GM21786 (cell line): ENCODE measurements around the gene BAHD1.

Experiments
- ATAC-seq: cut with Tn5 transposase; IDR thresholded peaks from one replicate; pipeline ENCODE4 v1.9.1; 2021; ENCODE audit not compliant: unreplicated experiment

Gene BAHD1

DNA sequence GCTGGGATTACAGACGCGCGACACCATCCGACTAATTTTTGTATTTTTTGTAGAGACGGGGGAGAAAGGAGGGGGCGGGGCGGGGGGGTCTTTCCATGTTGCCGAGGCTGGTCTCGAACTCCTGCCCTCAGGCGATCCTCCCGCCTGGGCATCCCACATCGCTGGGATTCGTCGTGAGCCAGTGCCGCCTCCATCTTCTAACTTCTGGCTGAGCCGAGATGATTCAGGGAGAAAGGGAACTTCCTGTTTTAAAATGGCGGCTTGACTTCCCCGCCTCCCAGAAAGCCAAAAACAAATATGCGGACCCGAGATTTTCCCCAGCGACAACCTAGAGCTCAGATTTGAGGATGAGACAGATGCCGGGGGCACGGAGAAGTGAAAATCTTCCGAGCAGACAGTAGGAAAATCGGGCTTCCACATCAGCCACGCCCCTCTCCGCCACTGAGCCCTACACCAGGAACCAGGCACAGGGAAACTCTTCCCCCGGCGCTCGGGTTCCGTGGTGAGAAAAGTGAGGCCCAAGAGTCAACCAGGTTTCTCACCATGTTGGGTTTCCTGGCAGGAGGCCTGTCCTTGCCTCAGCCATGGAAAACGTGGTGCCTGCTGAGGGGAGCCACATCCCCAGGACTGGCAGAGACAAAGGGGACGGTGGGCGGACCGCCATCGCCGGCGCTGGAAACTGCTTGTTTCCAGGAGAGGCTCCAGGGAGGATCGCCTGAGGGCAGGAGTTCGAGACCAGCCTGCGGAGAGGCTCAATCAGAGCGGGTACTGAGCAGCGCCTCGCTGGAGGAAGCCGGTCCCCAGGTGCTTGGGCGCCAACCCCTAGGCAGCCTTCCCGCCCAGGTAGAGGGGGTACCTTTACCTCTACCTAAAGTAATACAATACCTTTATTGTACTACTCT is 48.8 kb downstream of the BAHD1 start:
- ATAC-seq, result no peak

DNA sequence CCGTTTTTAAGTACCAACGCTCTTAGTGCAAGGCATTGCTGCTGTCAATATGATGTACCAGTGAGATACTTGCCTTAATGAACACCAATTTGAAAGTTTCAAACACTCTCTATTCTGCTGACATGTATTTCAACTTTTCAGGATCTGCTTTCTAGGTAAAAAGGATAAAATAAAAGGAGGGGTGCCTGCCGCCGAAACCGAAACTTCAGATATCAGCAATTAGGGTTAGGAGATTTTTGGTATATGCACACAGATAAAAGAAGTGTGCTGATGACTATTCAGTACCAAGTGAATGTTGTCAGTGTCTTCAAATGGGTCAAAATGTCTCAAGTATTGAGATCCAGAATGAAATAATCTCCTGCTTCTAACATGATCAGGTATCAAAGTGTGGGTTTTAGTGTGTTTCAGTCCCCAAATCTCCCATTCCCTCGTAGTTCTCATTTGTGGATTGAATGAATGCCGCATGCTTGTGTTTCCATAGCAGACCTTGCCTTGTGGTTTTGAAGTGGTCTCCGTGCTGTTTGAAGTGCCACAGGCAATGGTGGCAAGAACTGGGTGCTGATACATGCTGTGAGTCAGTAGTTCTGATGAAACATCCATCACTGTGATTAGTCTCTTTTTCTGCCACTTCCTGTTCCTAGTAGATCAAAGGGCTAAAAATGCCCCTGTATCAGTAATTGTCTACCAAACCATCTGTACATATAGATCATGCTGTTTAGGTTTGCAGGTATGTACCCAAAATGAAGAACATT is 52.5 kb downstream of the BAHD1 start:
- no peak for ATAC-seq

DNA sequence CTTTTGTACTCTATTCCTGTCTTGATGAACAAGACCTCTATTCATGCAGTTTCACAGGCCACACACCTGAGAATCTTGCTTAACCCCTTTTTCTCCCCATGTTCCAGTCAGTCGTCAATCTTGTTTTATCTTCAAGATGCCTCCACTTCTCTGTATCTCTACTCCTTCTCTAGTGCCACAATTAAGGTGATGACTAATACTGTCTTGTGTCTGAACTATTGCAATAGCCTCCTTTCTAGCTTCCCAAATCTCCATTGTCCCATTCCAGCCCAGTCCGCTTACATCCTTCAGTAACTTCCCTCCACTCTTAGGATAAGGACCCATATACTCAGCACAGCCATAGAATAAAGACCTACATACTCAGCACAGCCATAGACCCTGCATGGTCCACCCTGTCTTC is 54.8 kb downstream of the BAHD1 start:
- ATAC-seq, result no peak

DNA sequence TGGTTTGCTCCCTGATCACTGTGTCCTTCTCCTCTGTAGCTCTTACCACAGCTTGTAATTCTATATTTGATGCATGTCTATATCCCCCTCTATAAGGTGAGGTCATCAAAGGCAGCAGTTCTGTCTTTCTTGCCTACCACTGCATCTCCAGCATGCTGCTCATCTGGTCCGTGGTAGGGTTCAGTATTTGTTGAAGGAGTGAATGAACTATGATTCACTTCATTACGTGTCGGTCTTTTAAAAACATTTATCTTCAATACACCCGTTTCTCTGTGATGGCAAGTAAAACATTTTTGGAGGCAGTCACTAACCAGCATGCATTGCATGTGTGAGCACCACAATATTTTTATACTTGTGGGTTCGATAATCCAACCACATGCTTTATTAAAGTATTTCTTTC is 57.7 kb downstream of the BAHD1 start:
- no peak for ATAC-seq

DNA sequence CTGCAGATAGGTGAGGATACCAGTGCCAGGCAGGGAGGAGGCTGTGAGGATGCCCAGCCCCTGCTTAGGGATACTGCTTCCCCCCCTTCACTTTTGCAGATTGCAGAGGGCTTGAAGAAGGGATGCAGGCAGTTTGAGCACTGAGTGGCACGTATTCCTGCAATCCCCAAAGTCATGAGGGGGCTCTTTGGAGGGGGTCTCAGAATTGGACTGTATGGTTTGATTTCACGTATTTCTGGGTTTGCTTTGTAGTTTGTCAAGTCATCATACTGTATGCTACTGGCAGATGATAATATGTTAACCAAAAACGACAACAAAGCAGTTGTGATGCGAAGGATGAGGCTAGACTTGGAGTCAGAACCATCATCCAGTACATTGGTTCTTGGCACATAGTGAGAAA is 58.1 kb downstream of the BAHD1 start:
- no peak for ATAC-seq

DNA sequence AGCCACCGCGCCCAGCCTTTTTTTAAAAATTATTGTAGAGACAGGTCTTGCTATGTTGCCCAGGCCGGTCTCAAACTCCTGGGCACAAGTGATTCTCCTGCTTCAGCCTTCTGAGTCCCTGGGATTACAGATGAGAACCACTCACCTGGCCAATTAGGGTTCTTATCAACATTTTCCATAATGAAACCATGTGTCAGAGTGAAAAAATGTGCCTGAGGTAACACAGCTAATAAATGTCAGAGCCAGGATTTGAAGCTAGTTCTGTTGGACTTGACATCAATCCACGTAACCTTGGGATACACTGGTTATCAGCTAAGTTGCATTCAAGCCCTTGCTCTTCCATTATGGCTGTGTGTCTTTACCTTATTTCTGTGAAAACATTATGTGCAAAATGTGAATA is 59.2 kb downstream of the BAHD1 start:
- no peak for ATAC-seq

DNA sequence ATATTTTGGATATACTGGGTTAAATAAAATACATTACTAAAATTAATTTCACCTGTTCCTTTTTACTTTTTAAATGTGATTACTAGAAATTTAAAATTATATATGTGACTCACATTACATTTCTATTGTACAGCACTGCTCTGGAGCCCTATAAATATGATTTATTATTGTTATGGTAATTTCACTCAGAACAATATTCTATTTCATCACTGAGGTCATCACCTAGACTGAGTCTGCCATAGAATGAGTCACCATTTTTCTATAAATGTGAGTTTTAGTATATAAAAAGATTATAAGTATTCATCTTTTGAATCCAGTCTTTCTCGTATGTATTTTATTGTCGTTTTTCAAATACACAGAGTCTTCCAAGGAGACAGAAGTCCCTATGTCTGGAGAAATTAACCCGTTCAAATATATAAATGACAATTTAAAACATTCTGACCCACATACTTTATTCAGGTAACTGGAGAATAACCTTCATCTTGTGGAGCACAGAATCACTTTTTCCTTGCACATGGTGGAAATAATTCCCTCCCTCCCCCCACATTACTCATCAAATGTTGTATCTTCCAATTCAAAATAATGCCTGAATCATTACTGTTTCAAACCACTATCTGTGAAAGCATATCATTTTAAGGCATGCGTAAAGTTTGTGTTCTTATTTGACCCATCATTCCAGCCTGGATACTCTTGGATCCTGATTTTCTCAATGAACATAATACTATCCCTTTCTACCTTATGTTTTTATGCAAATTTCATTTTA is 60.0 kb downstream of the BAHD1 start:
- ATAC-seq, result no peak

DNA sequence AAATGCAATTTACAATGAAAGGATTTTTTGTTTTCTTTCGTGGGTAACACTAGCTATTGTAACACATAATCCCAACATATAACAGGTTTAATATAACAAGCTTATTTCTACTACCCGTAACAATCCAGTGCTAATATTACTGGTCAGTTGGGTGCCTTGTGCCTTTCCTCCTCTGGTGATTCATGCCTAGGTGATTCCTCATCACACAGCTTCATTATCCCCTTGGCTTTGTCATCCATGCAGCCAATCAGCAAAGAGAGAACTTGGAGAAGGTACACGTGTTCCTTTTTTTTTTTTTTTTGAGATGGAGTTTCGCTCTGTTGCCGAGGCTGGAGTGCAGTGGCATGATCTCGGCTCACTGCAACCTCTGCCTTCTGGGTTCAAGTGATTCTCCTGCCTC is 60.7 kb downstream of the BAHD1 start:
- ATAC-seq, result no peak

DNA sequence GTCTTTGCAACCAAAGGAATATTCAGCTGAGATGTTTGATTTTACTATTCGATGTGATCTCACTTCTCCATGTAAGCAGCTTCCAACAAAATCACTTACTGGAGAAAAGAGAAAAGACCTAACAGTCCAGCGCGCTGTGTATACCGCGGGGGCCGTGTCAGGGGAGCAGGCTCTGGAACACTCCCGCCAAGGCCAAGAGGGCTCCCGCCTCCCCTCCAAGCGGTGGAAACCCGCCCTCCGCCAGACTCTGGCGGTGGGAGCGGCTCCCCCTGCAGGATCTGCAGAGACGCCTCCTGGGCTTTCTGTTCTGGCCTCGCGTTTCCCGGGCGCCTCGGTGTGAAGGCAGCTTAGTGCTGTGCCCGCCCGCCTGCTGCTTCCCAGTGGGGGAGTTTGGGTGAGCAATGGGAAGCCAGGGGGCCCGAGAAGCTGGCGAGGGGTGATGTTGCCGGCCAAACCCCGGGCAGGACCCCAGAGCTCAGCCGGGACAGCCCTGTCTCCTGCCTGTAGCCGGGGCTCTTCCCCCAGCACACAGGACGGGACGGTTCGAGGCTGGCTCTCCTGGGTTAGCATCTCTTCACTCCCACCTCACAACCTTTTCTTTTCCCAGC is 66.3 kb downstream of the BAHD1 start:
- ATAC-seq, result peak; percentile 46

DNA sequence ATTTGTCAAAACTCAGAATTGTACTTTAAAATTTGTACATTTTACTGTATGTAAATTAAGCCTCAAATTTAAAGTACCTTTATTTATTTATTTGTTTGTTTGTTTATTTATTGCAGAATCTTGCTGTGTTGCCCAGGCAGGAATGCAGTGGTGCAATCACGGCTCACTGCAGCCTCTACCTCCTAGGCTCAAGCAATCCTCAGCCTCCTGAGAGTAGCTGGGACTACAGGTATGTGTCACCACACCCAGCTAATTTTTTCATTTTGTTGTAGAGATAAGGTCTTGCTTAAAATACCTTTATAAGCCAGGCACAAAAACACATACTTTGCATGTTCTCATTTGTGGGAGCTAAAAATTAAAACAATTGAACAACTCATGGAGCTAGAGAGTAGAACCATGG is 67.5 kb downstream of the BAHD1 start:
- ATAC-seq, result no peak

DNA sequence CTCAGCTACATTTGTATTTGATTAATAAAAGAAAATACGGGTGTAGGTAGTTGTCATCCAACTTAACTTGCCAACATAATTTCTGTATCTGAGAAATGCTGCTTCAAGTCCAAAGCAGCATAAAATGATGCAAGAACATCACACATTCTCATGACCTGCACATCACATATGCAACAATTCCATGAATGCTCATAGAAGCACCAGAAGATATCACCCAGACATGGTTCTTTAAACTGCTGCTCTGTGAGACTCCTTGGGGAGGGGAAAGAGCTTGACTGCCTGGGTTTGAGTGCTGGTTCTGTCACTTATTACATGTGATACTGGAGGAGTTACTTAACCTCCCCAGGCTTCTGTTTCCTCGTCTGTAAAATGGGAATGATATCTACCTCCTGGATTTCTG is 69.4 kb downstream of the BAHD1 start:
- no peak for ATAC-seq

DNA sequence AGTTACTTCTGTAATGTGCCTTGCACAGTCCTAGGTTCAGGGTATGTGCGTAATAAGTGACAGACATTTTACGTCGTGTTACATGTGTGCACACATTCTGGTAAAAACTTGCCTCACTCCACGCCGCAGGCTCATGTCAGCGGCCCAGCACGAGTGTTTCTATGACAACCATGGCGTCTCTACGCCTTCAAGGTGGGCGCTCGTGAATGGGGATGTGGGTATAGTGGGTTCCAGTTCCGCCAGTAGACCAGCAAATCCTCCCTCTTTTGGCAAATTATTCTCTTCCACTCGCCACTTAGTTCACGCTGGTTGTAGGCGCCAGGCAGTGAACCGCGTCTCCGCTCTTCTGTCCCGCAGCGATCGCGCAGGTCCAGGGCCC is 70.3 kb downstream of the BAHD1 start:
- ATAC-seq, result no peak

DNA sequence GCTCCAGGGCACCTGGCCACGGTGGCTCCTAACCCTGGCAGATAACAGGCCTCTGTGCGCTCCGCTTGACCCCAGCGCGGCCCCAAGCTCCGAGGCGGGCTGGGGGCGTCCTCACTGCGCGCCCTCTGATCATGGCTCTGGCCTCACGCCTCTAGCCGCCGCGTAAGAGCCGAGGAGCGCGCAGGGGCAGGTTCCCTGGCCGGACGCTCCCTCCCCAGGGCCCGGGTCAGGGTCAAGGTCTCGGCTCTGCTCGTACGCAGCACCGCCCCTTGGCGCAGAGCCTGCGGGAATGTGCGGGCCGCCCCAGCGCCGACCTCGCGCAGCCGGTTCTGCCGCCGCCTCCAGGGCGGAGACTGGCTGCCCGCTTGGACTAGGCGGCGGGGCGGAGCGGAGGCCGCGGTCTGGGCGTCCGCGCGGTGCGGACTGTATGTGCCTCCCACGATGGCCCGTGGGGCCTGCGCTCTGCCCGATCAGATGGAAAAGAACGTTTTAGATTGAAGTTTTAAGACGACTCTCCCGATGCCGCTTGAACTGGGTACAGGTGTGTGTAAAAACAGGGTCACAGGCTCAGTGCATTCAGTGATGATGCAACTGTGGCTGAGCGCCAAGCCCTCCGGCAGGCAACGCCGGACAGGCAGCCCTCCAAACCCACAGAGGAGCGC is 70.8 kb downstream of the BAHD1 start:
- no peak for ATAC-seq

DNA sequence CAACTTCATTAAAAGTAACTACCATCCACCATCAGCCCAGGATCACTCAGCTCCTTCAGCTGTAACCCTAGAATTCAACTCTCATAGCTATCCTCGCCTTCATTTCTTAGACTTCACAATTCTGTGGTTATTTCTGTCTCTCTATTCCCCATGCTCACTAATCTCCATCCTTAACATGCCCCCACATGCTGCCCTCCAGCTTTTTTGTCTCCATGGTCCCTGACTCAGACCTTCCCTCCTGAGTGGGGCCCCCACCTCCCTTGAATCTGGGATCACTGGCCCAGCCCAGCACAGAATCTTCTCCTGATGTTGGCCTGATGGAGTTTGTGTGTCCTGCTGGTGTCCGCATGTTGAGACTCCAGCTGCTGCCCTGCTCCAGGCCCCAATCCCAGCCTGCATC is 71.7 kb downstream of the BAHD1 start:
- ATAC-seq, result no peak

DNA sequence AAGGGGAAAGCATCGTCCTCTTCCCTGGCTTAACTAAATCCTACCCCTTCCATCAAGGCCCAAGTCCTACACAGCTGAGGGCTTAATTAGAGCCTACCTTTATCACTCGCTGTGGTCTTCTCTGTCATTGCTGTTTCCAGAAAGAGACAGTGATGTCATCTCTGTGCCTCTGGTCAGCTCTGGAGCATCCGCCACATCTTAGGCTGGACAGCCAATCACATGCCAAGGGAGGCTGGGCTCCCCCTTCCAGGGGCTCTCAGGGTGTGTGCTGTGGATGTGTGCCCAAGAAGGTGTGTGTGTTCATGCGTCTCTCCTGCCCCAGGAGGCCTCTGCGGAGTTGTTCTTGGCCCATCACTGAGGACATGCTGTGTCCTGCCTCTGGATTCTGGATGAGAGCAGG is 72.9 kb downstream of the BAHD1 start:
- ATAC-seq, result no peak

DNA sequence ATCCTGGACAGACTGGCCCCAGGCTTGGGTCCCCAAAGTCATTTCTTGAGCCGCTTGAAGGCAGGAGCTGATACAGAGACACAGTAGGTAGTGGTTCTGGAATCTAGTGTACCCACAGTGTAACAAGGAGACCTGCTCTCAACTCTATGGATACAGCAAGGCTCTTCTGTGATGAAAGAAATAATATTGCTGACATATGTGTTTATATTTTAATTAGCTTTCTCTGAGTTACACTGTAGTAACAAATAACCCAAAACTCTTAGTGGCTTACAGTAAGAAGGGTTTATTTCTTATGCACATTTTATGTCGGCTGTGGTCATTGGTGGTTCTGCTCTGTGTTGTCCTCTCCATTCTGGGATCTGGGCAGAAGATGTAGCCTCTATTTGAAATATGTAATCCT is 75.6 kb downstream of the BAHD1 start:
- no peak for ATAC-seq
